CD14-positive monocyte (primary cell): Measurements from ENCODE around the gene LRRK2. TPM values are rescaled to one million over a fixed set of nuclear protein-coding genes. Genes with fewer than 3 reads are reported as not detected.
A peak's percentile ranks its signal among the peaks of the same experiment; 100 is the strongest.

Experiments used
- DNase-seq, 3 donors: peaks; one replicate each; pipeline ENCODE4 v3.0.0-alpha.2; 2011 to 2022
- H2AFZ ChIP-seq: 2 replicates; pipeline ENCODE4 v1.6.0; 2012; ENCODE audit warnings: mild to moderate bottlenecking, low read depth, low read length, inconsistent platforms; ENCODE audit not compliant: insufficient read depth, poor library complexity, severe bottlenecking
- H3K27ac ChIP-seq, 2 donors: 1 replicate in 1 of 2; 2 replicates in 1 of 2; pipeline ENCODE4 v1.5.1; 2012 to 2013; ENCODE audit warnings: low read length in 2 of 2, control low read depth in 1 of 2, inconsistent platforms in 1 of 2, low read depth in 1 of 2, mild to moderate bottlenecking in 1 of 2
- H3K27me3 ChIP-seq, 2 donors: one replicate each; pipeline versions ENCODE4 v1.6.0 to v1.6.1; 2011 to 2013; ENCODE audit warnings: low read length in 2 of 2; ENCODE audit not compliant: control insufficient read depth in 2 of 2, insufficient read depth in 2 of 2
- H3K36me3 ChIP-seq, 2 donors: replicated peaks in 1 of 2; 1 replicate in 1 of 2; 2 replicates in 1 of 2; pipeline versions ENCODE4 v1.5.1 to v1.6.1; 2012 to 2013; ENCODE audit warnings: low read length in 2 of 2, control low read depth in 1 of 2, inconsistent platforms in 1 of 2, mild to moderate bottlenecking in 1 of 2; ENCODE audit not compliant: insufficient read depth in 2 of 2, control insufficient read depth in 1 of 2
- H3K4me1 ChIP-seq, 2 donors: 1 replicate in 1 of 2; 2 replicates in 1 of 2; pipeline versions ENCODE4 v1.5.1 to v1.6.1; 2012 to 2013; ENCODE audit warnings: low read length in 2 of 2, control low read depth in 1 of 2, inconsistent platforms in 1 of 2, mild to moderate bottlenecking in 1 of 2, moderate library complexity in 1 of 2; ENCODE audit not compliant: insufficient read depth in 2 of 2, control insufficient read depth in 1 of 2
- H3K4me2 ChIP-seq: replicated peaks from 2 replicates; pipeline ENCODE3; 2012; ENCODE audit warnings: low read length, moderate library complexity, mild to moderate bottlenecking; ENCODE audit not compliant: poor library complexity, severe bottlenecking; ENCODE audit errors: extremely low read depth
- H3K4me3 ChIP-seq, 3 experiments: fragments of 200-600 bp in 1 of 3; sonication (generic) in 1 of 3; replicated peaks in 1 of 3; 1 replicate in 2 of 3; 2 replicates in 1 of 3; pipeline ENCODE4 v1.5.1; 2011 to 2013; ENCODE audit warnings: low read length in 3 of 3, mild to moderate bottlenecking in 3 of 3, control low read depth in 2 of 3, low read depth in 2 of 3, inconsistent platforms in 1 of 3, moderate library complexity in 1 of 3
- H3K79me2 ChIP-seq: 2 replicates; pipeline ENCODE4 v1.6.0; 2012; ENCODE audit warnings: mild to moderate bottlenecking, control low read depth, inconsistent platforms, low read length, moderate library complexity; ENCODE audit not compliant: insufficient read depth
- H3K9ac ChIP-seq: 2 replicates; pipeline ENCODE4 v1.6.0; 2017; ENCODE audit warnings: low read length, mild to moderate bottlenecking; ENCODE audit not compliant: insufficient read depth, poor library complexity, severe bottlenecking
- H3K9me3 ChIP-seq, 2 donors: replicated peaks in 1 of 2; 1 replicate in 1 of 2; 2 replicates in 1 of 2; pipeline versions ENCODE4 v1.5.1 to v1.6.1; 2012 to 2013; ENCODE audit warnings: low read length in 2 of 2, control low read depth in 1 of 2; ENCODE audit not compliant: control insufficient read depth in 1 of 2, insufficient read depth in 1 of 2
- H4K20me1 ChIP-seq: 2 replicates; pipeline ENCODE4 v1.6.0; 2012; ENCODE audit warnings: mild to moderate bottlenecking, low read length, control low read depth, moderate library complexity; ENCODE audit not compliant: insufficient read depth
- H3K27ac Mint-ChIP-seq, 7 donors: one replicate each; pipeline ENCODE4 v1.8.0; 2020; ENCODE audit warnings: mild to moderate bottlenecking in 7 of 7, mixed read lengths in 7 of 7, moderate library complexity in 6 of 7, inconsistent platforms in 2 of 7
- H3K27me3 Mint-ChIP-seq, 3 donors: one replicate each; pipeline ENCODE4 v1.8.0; 2021 to 2022; ENCODE audit warnings: low read depth in 3 of 3, mild to moderate bottlenecking in 3 of 3, mixed read lengths in 3 of 3, moderate library complexity in 3 of 3, inconsistent platforms in 1 of 3
- H3K36me3 Mint-ChIP-seq, 2 donors: one replicate each; pipeline ENCODE4 v1.8.0; 2020; ENCODE audit warnings: mixed read lengths in 2 of 2, inconsistent platforms in 1 of 2, mild to moderate bottlenecking in 1 of 2
- H3K4me1 Mint-ChIP-seq: one replicate; pipeline ENCODE4 v1.8.0; 2020; ENCODE audit warnings: mild to moderate bottlenecking, mixed read lengths
- H3K4me3 Mint-ChIP-seq, 2 donors: one replicate each; pipeline ENCODE4 v1.8.0; 2020; ENCODE audit warnings: mild to moderate bottlenecking in 2 of 2, mixed read lengths in 2 of 2, moderate library complexity in 1 of 2
- H3K9me3 Mint-ChIP-seq, 7 donors: one replicate each; pipeline ENCODE4 v1.8.0; 2020 to 2022; ENCODE audit warnings: mixed read lengths in 7 of 7, mild to moderate bottlenecking in 6 of 7, moderate library complexity in 6 of 7, inconsistent platforms in 2 of 7
- WGBS: methylation state at CpG from one replicate; pipeline ENCODE4 v1.1.5; 2013; ENCODE audit warnings: missing lambda C conversion rate; ENCODE audit not compliant: insufficient coverage; 5-methylcytosine and 5-hydroxymethylcytosine counted together
- intact Hi-C, 2 donors: fragments of 100-400 bp; cut with micrococcal nuclease; formaldehyde crosslinking; loops; one replicate each; pipeline versions ENCODE4 v1.15.0 to v1.15.1; 2023
- polyA plus RNA-seq, 3 donors: library from polyadenylated mRNA; depleted of rRNA in 1 of 3; unstranded in 2 of 3; stranded (reverse) in 1 of 3; fragments of 300-500 nt in 2 of 3; fragments of >200 nt in 1 of 3; fragmentation: Illumina TruSeq in 2 of 3; gene quantifications; 1 replicate in 2 of 3; 2 replicates in 1 of 3; pipeline ENCODE4 v1.2.3, GENCODE V29; 2012 to 2021
- TF ChIP-seq, protein P1 (sequence below): fragments of 200-600 bp; IDR thresholded peaks from one replicate; pipeline ENCODE4 v1.8.0; 2022; ENCODE audit warnings: antibody characterized with exemption, mild to moderate bottlenecking

Gene LRRK2
- polyA plus RNA-seq, 3 donors: 47.7 to 67.2 (median 47.9) TPM

DNA sequence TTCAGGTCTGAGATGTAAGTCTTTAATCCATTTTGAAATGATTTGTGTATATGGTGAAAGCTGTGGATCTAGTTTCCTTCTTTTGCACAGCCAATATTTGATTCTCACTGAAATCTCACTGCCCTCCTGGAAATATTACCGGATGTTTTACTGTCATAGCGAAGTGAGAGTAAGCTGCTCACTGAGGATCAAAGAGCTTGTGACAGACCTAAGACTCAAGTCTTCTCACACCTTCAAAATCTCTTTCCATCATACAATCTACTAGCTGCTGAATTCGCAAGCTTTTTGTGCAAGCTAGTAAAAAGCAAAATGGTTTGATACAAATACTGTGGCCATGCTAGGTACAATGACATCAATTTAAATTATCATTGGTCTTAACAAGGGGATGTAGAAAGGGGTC lies 3.9 kb downstream of the LRRK2 start:
- peaks cover 43 to 72% of the 10 kb centered on the region in 2 donors for H3K4me1 ChIP-seq
- peaks cover 65% of the 10 kb centered on the region for H4K20me1 ChIP-seq
- H3K79me2 ChIP-seq: peaks cover 96% of the 10 kb centered on the region
- H3K27ac ChIP-seq: peak overlapping the region in 1 of 2 donors; percentile 86
- intact Hi-C loops: loop anchor here (5.0 kb wide), 3 partner anchors 71 to 121 kb away; partner anchors contain the start of gene SLC2A13 (in 1 of the 2)
- H3K9me3 Mint-ChIP-seq: no peaks in the 10 kb centered on the region
- TF ChIP-seq, protein P1, sequence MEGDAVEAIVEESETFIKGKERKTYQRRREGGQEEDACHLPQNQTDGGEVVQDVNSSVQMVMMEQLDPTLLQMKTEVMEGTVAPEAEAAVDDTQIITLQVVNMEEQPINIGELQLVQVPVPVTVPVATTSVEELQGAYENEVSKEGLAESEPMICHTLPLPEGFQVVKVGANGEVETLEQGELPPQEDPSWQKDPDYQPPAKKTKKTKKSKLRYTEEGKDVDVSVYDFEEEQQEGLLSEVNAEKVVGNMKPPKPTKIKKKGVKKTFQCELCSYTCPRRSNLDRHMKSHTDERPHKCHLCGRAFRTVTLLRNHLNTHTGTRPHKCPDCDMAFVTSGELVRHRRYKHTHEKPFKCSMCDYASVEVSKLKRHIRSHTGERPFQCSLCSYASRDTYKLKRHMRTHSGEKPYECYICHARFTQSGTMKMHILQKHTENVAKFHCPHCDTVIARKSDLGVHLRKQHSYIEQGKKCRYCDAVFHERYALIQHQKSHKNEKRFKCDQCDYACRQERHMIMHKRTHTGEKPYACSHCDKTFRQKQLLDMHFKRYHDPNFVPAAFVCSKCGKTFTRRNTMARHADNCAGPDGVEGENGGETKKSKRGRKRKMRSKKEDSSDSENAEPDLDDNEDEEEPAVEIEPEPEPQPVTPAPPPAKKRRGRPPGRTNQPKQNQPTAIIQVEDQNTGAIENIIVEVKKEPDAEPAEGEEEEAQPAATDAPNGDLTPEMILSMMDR: no peak
- peak overlapping the region; percentile 44 to 99 (median 97) for H3K4me3 ChIP-seq
- peaks cover 56% of the 10 kb centered on the region for H3K4me1 Mint-ChIP-seq
- no peaks in the 10 kb centered on the region for H3K9me3 ChIP-seq
- no peak overlapping the region for H2AFZ ChIP-seq
- DNase-seq: no peak
- peak overlapping the region; percentile 30 for H3K9ac ChIP-seq
- H3K4me2 ChIP-seq: peak overlapping the region; percentile 90
- H3K27me3 Mint-ChIP-seq: peaks cover 0 to 3% (median 0%) of the 10 kb centered on the region in 3 donors
- peaks cover 25 to 27% of the 10 kb centered on the region in 2 donors for H3K36me3 ChIP-seq
- peak overlapping the region; percentile 89 to 98 for H3K4me3 Mint-ChIP-seq
- H3K27me3 ChIP-seq: no peaks in the 10 kb centered on the region
- peaks cover 37 to 50% of the 10 kb centered on the region in 2 donors for H3K36me3 Mint-ChIP-seq
- peak overlapping the region in 4 of 7 donors; percentile 33 to 83 (median 58) for H3K27ac Mint-ChIP-seq
- 77% methylated on average over 2 of the region's 3 CpGs for WGBS

DNA sequence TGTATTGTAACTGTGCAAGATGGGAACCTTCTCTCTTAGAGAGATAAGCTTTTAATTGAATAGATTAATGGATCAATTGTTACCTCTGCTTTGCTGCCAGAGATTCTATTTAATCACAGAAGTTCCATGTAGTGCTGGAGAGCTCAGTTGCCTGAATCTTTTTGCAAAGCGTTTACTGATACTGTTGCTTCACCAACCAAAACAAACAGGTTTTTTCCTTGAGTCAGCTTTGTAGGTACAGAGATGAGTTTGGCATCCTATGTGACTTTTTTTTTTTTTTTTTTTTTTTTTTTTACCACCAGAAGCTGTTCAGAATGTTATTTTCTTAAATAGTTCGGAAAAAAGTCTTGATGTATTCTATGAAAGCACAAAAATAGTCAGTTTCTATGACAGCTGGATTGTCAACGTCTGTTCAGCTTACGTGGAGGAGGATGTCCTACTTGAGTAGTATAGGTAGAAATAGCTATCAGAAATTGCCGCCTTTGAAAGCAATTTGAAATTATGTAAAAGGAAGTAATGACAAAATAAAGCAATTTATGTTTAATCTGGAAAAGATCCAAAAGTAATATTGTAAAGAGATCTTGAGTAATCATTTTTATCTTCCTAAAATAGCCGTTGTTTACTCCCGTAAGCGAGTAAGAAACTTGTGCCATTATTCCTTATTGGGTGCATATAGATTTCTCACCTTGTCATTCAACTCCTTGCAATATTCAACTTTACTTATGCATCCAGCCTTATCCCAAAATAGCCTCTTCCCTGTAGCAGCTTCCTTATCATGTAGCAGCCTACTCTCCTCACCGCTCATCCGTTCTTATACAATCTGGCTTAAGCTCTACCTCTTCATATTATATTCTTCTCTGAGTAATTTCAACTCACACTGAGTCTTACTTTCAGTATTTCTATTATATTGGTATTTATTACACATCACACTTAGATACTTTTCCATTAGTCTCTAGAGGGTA lies 5.2 kb downstream of the LRRK2 start:
- H3K36me3 Mint-ChIP-seq: peaks cover 41 to 58% of the 10 kb centered on the region in 2 donors
- peaks cover 0 to 3% (median 0%) of the 10 kb centered on the region in 3 donors for H3K27me3 Mint-ChIP-seq
- H3K27ac Mint-ChIP-seq: peak overlapping the region in 5 of 7 donors; percentile 12 to 76 (median 66)
- H3K27ac ChIP-seq: peak overlapping the region in 1 of 2 donors; percentile 30
- peak overlapping the region in 2 of 3 experiments; percentile 22 to 55 for H3K4me3 ChIP-seq
- peaks cover 43 to 71% of the 10 kb centered on the region in 2 donors for H3K4me1 ChIP-seq
- no peaks in the 10 kb centered on the region for H3K9me3 Mint-ChIP-seq
- DNase-seq: no peak
- peak overlapping the region; percentile 17 for H3K9ac ChIP-seq
- TF ChIP-seq, protein P1: no peak
- peaks cover 93% of the 10 kb centered on the region for H3K79me2 ChIP-seq
- peaks cover 59% of the 10 kb centered on the region for H3K4me1 Mint-ChIP-seq
- intact Hi-C loops: loop anchor here (5.0 kb wide), 3 partner anchors 73 to 123 kb away; partner anchors contain the start of gene SLC2A13 (in 1 of the 2)
- WGBS: 83% methylated on average over 4 of the region's 10 CpGs
- H3K36me3 ChIP-seq: peaks cover 37 to 38% of the 10 kb centered on the region in 2 donors
- no peak overlapping the region for H2AFZ ChIP-seq
- H4K20me1 ChIP-seq: peaks cover 76% of the 10 kb centered on the region
- H3K4me3 Mint-ChIP-seq: peak overlapping the region in 1 of 2 donors; percentile 71
- H3K4me2 ChIP-seq: peak overlapping the region; percentile 90
- H3K27me3 ChIP-seq: no peaks in the 10 kb centered on the region
- H3K9me3 ChIP-seq: no peaks in the 10 kb centered on the region
